GM18867 (cell line): ENCODE results near the gene CDH24.

Experiments
- ATAC-seq: cut with Tn5 transposase; IDR thresholded peaks from one replicate; pipeline ENCODE4 v1.9.1; 2021; ENCODE audit warnings: mild to moderate bottlenecking, moderate library complexity; ENCODE audit not compliant: unreplicated experiment

CDH24 gene

GRCh38 chr14:23091294-23092225 lies 34.2 kb upstream of the CDH24 start:
- no peak for ATAC-seq

- no peak for ATAC-seq
Observed at GRCh38 chr14:23090254-23090636, 32.9 kb upstream of the CDH24 start.

- ATAC-seq = no peak
Observed at GRCh38 chr14:23089498-23090253, 32.4 kb upstream of the CDH24 start.

GRCh38 chr14:23086565-23086964 lies 29.2 kb upstream of the CDH24 start:
- no peak for ATAC-seq

GRCh38 chr14:23085458-23085857 lies 28.1 kb upstream of the CDH24 start:
- ATAC-seq = no peak

- no peak for ATAC-seq
Observed at GRCh38 chr14:23080474-23080873, 23.2 kb upstream of the CDH24 start.

GRCh38 chr14:23079716-23080115 lies 22.4 kb upstream of the CDH24 start:
- ATAC-seq = no peak

GRCh38 chr14:23078692-23079116 lies 21.4 kb upstream of the CDH24 start:
- no peak for ATAC-seq

GRCh38 chr14:23077962-23078361 lies 20.6 kb upstream of the CDH24 start:
- no peak for ATAC-seq

GRCh38 chr14:23076785-23077408 lies 19.6 kb upstream of the CDH24 start:
- no peak for ATAC-seq

GRCh38 chr14:23074906-23075305 lies 17.6 kb upstream of the CDH24 start:
- ATAC-seq = no peak

- no peak for ATAC-seq
Observed at GRCh38 chr14:23071921-23072539, 14.7 kb upstream of the CDH24 start.

GRCh38 chr14:23071244-23071920 lies 14.1 kb upstream of the CDH24 start:
- peak; percentile 86 for ATAC-seq

- no peak for ATAC-seq
Observed at GRCh38 chr14:23070262-23071129, 13.2 kb upstream of the CDH24 start.

- ATAC-seq = no peak
Observed at GRCh38 chr14:23069413-23069806, 12.1 kb upstream of the CDH24 start.

GRCh38 chr14:23068789-23069412 lies 11.6 kb upstream of the CDH24 start:
- peak; percentile 72 for ATAC-seq

- no peak for ATAC-seq
Observed at GRCh38 chr14:23067847-23068788, 10.8 kb upstream of the CDH24 start.
